OCI-LY1 (cell line): ENCODE measurements around the gene C4orf51.

Source experiments
- H2AFZ ChIP-seq: fragments of 200-600 bp; sonication (generic), shearing (Covaris generic); 2 replicates; pipeline ENCODE4 v1.6.0; 2014; ENCODE audit warnings: antibody characterized with exemption, mild to moderate bottlenecking, low read length
- H3F3A ChIP-seq: fragments of 200-600 bp; sonication (generic), shearing (Covaris generic); 2 replicates; pipeline ENCODE4 v1.6.0; 2014; ENCODE audit warnings: mild to moderate bottlenecking, antibody characterized with exemption, low read length, moderate library complexity; ENCODE audit not compliant: insufficient read depth
- H3K27ac ChIP-seq: fragments of 200-600 bp; sonication (generic); 2 replicates; pipeline ENCODE4 v1.5.1; 2014; ENCODE audit warnings: low read length, mixed run types, mild to moderate bottlenecking, low read depth; ENCODE audit not compliant: poor library complexity, severe bottlenecking
- H3K27me3 ChIP-seq: fragments of 200-600 bp; sonication (generic); 2 replicates; pipeline ENCODE4 v1.6.0; 2014; ENCODE audit warnings: antibody characterized with exemption, mild to moderate bottlenecking, low read length, moderate library complexity; ENCODE audit not compliant: insufficient read depth
- H3K36me3 ChIP-seq: fragments of 200-600 bp; sonication (generic); 2 replicates; pipeline ENCODE4 v1.6.1; 2014; ENCODE audit warnings: mild to moderate bottlenecking, antibody characterized with exemption, low read length, moderate library complexity, mixed read lengths; ENCODE audit not compliant: insufficient read depth
- H3K4me1 ChIP-seq: fragments of 200-600 bp; sonication (generic); 2 replicates; pipeline ENCODE4 v1.5.1; 2014; ENCODE audit warnings: mild to moderate bottlenecking, low read length, moderate library complexity; ENCODE audit not compliant: insufficient read depth, severe bottlenecking
- H3K4me2 ChIP-seq: fragments of 200-600 bp; sonication (generic), shearing (Covaris generic); 2 replicates; pipeline ENCODE4 v1.6.1; 2014; ENCODE audit warnings: low read length
- H3K4me3 ChIP-seq: fragments of 200-600 bp; sonication (generic); 2 replicates; pipeline ENCODE4 v1.5.1; 2014; ENCODE audit warnings: low read length, low read depth, mild to moderate bottlenecking, mixed read lengths; ENCODE audit not compliant: poor library complexity, severe bottlenecking
- H3K79me2 ChIP-seq: fragments of 200-600 bp; shearing (Covaris generic); 2 replicates; pipeline ENCODE4 v1.6.1; 2016; ENCODE audit warnings: mixed run types, low read length, mixed read lengths; ENCODE audit not compliant: insufficient read depth
- H3K9ac ChIP-seq: fragments of 200-600 bp; sonication (generic), shearing (Covaris generic); 2 replicates; pipeline ENCODE4 v1.6.1; 2014; ENCODE audit warnings: mild to moderate bottlenecking, low read length, mixed read lengths
- H3K9me2 ChIP-seq: fragments of 200-600 bp; sonication (generic), shearing (Covaris generic); 2 replicates; pipeline ENCODE4 v1.6.1; 2014; ENCODE audit warnings: low read depth, mild to moderate bottlenecking, low read length, mixed read lengths
- H3K9me3 ChIP-seq: fragments of 200-600 bp; shearing (Covaris generic); 2 replicates; pipeline ENCODE4 v1.6.1; 2014; ENCODE audit warnings: low read length, mixed read lengths
- H4K20me1 ChIP-seq: fragments of 200-600 bp; sonication (generic), shearing (Covaris generic); 2 replicates; pipeline ENCODE4 v1.6.0; 2016; ENCODE audit warnings: mild to moderate bottlenecking, low read length; ENCODE audit not compliant: insufficient read depth
- CTCF ChIP-seq: fragments of 200-600 bp; sonication (generic), shearing (Covaris generic); IDR thresholded peaks from 2 replicates; pipeline ENCODE4 v1.5.1; 2017; ENCODE audit warnings: mild to moderate bottlenecking, antibody characterized with exemption, low read length, moderate library complexity, mixed read lengths
- EZH2 ChIP-seq: fragments of 200-600 bp; sonication (generic), shearing (Covaris generic); IDR thresholded peaks from 2 replicates; pipeline ENCODE4 v1.8.0; 2017; ENCODE audit warnings: borderline replicate concordance, mixed run types, mild to moderate bottlenecking, antibody characterized with exemption, low read length, moderate library complexity, mixed read lengths

Gene C4orf51

GRCh38 chr4:145680902-145681301 is 956 bp downstream of the C4orf51 start:
- H3K27ac ChIP-seq: no peak overlapping the region
- H3K4me3 ChIP-seq: no peak overlapping the region
- TF ChIP-seq EZH2: no peak
- TF ChIP-seq CTCF: no peak
- H3K9me3 ChIP-seq: no peaks in the 10 kb centered on the region
- no peaks in the 10 kb centered on the region for H3K36me3 ChIP-seq
- no peaks in the 10 kb centered on the region for H3K9me2 ChIP-seq
- no peak overlapping the region for H3K4me2 ChIP-seq
- H3K9ac ChIP-seq: no peak overlapping the region
- no peaks in the 10 kb centered on the region for H4K20me1 ChIP-seq
- no peaks in the 10 kb centered on the region for H3F3A ChIP-seq
- H2AFZ ChIP-seq: no peak overlapping the region
- no peaks in the 10 kb centered on the region for H3K79me2 ChIP-seq
- H3K27me3 ChIP-seq: no peaks in the 10 kb centered on the region
- no peaks in the 10 kb centered on the region for H3K4me1 ChIP-seq

- Histone ChIP-seq H3K9me2 (no peaks in the 10 kb centered on the region), H2AFZ (no peak overlapping the region), H3K36me3 (no peaks in the 10 kb centered on the region), H3K4me1 (no peaks in the 10 kb centered on the region), H4K20me1 (no peaks in the 10 kb centered on the region), H3K79me2 (no peaks in the 10 kb centered on the region), H3K27me3 (no peaks in the 10 kb centered on the region), H3K27ac (no peak overlapping the region), H3K4me2 (no peak overlapping the region), H3K9me3 (no peaks in the 10 kb centered on the region), H3K4me3 (no peak overlapping the region), H3F3A (no peaks in the 10 kb centered on the region), H3K9ac (no peak overlapping the region)
- no peak for TF ChIP-seq CTCF
- TF ChIP-seq EZH2: no peak
Observed at GRCh38 chr4:145681518-145681917, 1.6 kb downstream of the C4orf51 start.

GRCh38 chr4:145681956-145682355 is 2.0 kb downstream of the C4orf51 start:
- Histone ChIP-seq H3K27me3 (no peaks in the 10 kb centered on the region), H3F3A (no peaks in the 10 kb centered on the region), H4K20me1 (no peaks in the 10 kb centered on the region), H3K27ac (no peak overlapping the region), H2AFZ (no peak overlapping the region), H3K9me2 (no peaks in the 10 kb centered on the region), H3K4me1 (no peaks in the 10 kb centered on the region), H3K9me3 (no peaks in the 10 kb centered on the region), H3K79me2 (no peaks in the 10 kb centered on the region), H3K9ac (no peak overlapping the region), H3K36me3 (no peaks in the 10 kb centered on the region), H3K4me3 (no peak overlapping the region), H3K4me2 (no peak overlapping the region)
- TF ChIP-seq CTCF (no peak), EZH2 (no peak)
